GM12892 (cell line): ENCODE results near the gene SEC22C.

ENCODE experiments used
- POLR2A ChIP-seq: IDR thresholded peaks from 2 replicates; pipeline ENCODE4 v1.6.1; 2011; ENCODE audit warnings: low read depth, low read length, control low read depth
- POLR2AphosphoS5 ChIP-seq: IDR thresholded peaks from 2 replicates; pipeline ENCODE4 v1.6.1; 2011; ENCODE audit warnings: low read depth, low read length, control low read depth
- TAF1 ChIP-seq: IDR thresholded peaks from 2 replicates; pipeline ENCODE4 v1.6.1; 2011; ENCODE audit warnings: low read depth, mild to moderate bottlenecking, control low read depth, low read length, borderline replicate concordance

- TF ChIP-seq POLR2AphosphoS5 (no peak), POLR2A (no peak), TAF1 (no peak)
These were observed 6.9 kb upstream of the SEC22C start for GRCh38 chr3:42588625-42589024.
